ENCODE data around the gene LMOD3. TPM values are rescaled to one million over a fixed set of nuclear protein-coding genes. Genes with fewer than 3 reads are reported as not detected.

The LMOD3 gene
- total RNA-seq, 2 donors from 2014 or later = not detected

GRCh38 chr3:69107841-69108240 lies 14.6 kb downstream of the LMOD3 start:
- ATAC-seq (no peak), DNase-seq (ENCODE audit: low spot score in 2 of 2) (no peak)
- H3K36me3 Mint-ChIP-seq = peaks cover 0 to 28% of the 10 kb centered on the region in 2 donors
- H3K9me3 Mint-ChIP-seq = no peaks in the 10 kb centered on the region
- H3K27ac Mint-ChIP-seq = no peak overlapping the region

GRCh38 chr3:69105320-69105719 lies 17.1 kb downstream of the LMOD3 start:
- no peaks in the 10 kb centered on the region for H3K9me3 Mint-ChIP-seq
- no peak for DNase-seq (ENCODE audit: low spot score in 2 of 2)
- H3K27ac Mint-ChIP-seq = no peak overlapping the region
- peaks cover 9 to 41% of the 10 kb centered on the region in 2 donors for H3K36me3 Mint-ChIP-seq
- no peak for ATAC-seq

- no peak for ATAC-seq
Observed at GRCh38 chr3:69104586-69104985, 17.8 kb downstream of the LMOD3 start.

GRCh38 chr3:69103123-69103522 lies 19.3 kb downstream of the LMOD3 start:
- ATAC-seq (no peak), DNase-seq (ENCODE audit: low spot score in 2 of 2) (no peak)
- H3K9me3 Mint-ChIP-seq = peaks cover 0 to 5% of the 10 kb centered on the region in 2 donors
- peak overlapping the region in 1 of 2 donors; percentile 3 for H3K27ac Mint-ChIP-seq
- peaks cover 9 to 57% of the 10 kb centered on the region in 2 donors for H3K36me3 Mint-ChIP-seq

More at GRCh38 chr3:69104586-69104985, 17.8 kb downstream of the LMOD3 start:
- no peak overlapping the region for H3K27ac Mint-ChIP-seq
- H3K9me3 Mint-ChIP-seq = peaks cover 0 to 2% of the 10 kb centered on the region in 2 donors
- DNase-seq (ENCODE audit: low spot score in 2 of 2) = no peak
- peaks cover 9 to 49% of the 10 kb centered on the region in 2 donors for H3K36me3 Mint-ChIP-seq

- H3K36me3 Mint-ChIP-seq = peaks cover 13 to 63% of the 10 kb centered on the region in 2 donors
- peaks cover 0 to 5% of the 10 kb centered on the region in 2 donors for H3K9me3 Mint-ChIP-seq
- DNase-seq (ENCODE audit: low spot score in 2 of 2) (no peak), ATAC-seq (no peak)
- no peak overlapping the region for H3K27ac Mint-ChIP-seq
Observed at GRCh38 chr3:69102384-69102783, 20.0 kb downstream of the LMOD3 start.

DNA sequence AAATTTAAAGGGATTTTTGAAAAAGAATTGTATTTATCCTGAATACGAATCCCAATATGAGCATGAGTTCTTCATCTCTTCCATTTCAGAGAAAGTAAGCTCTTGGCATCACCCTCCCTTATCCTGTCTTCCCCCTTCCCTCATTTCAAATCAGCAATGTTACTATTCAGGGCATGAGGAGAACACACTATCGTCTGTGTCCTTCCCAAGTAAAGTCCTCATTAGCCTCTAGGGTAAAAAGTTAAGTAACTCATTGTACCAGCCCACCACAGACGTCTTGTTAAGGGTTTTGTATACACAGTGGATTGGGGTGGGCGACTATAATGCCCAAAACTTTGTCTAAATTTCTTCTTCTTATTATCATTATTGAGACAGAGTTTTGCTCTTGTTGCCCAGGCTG lies 22.8 kb downstream of the LMOD3 start:
- Mint-ChIP-seq H3K9me3 (peaks cover 0 to 5% of the 10 kb centered on the region in 2 donors), H3K27ac (no peak overlapping the region), H3K36me3 (peaks cover 14 to 73% of the 10 kb centered on the region in 2 donors)
- DNase-seq (ENCODE audit: low spot score in 2 of 2) (no peak), ATAC-seq (no peak)

DNA sequence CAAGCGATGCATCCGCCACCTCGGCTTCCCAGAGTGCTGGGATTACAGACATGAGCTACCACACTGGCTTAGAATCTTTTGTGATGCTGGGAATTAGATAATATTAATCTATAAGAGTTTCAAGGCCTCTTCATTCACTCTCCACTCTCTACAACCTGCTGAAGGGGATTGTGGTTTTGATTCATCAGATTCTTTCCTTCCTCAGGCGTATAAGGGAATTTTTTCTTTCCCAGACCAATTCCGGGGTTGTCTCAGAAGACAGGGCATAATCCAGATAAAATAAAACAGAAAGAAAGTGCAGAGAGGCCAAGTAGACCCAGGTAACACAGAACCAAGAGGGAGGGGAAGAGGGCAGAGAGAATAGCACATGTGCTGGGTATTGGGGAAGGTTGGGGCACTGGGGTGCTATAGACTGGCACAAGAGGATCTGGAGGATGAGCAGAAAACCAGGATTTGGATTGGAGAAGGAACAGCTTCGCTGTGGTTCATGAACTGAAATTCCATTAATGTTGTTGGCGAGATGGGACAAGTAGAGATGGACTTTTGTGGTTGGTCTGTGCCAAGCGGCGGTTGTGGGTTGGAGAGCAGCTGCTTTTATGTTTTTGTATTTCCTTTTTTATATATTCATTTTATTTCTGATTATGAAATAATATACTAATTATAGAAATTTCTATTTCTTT lies 24.8 kb downstream of the LMOD3 start:
- no peak for DNase-seq (ENCODE audit: low spot score in 2 of 2)
- Mint-ChIP-seq H3K36me3 (peaks cover 14 to 54% of the 10 kb centered on the region in 2 donors), H3K27ac (peak overlapping the region; percentile 28 to 80), H3K9me3 (peaks cover 0 to 5% of the 10 kb centered on the region in 2 donors)
- ATAC-seq = no peak

- Mint-ChIP-seq H3K36me3 (peaks cover 15 to 44% of the 10 kb centered on the region in 2 donors), H3K27ac (peak overlapping the region; percentile 72 to 94), H3K9me3 (peaks cover 0 to 5% of the 10 kb centered on the region in 2 donors)
- DNase-seq (ENCODE audit: low spot score in 2 of 2) = no peak
- no peak for ATAC-seq
Observed at GRCh38 chr3:69096299-69096698, 26.1 kb downstream of the LMOD3 start.

- Mint-ChIP-seq H3K9me3 (peaks cover 0 to 5% of the 10 kb centered on the region in 2 donors), H3K27ac (peak overlapping the region; percentile 94 to 97), H3K36me3 (peaks cover 18 to 46% of the 10 kb centered on the region in 2 donors)
- ATAC-seq (peak; percentile 36 to 52), DNase-seq (ENCODE audit: low spot score in 2 of 2) (no peak)
Observed at GRCh38 chr3:69095636-69096035, 26.8 kb downstream of the LMOD3 start.

- DNase-seq (ENCODE audit: low spot score in 2 of 2) (no peak), ATAC-seq (peak; percentile 34 to 65)
- peak overlapping the region; percentile 94 for H3K27ac Mint-ChIP-seq
- peaks cover 22 to 48% of the 10 kb centered on the region in 2 donors for H3K36me3 Mint-ChIP-seq
- H3K9me3 Mint-ChIP-seq = peaks cover 0 to 3% of the 10 kb centered on the region in 2 donors
Observed at GRCh38 chr3:69094467-69095205, 27.8 kb downstream of the LMOD3 start.

GRCh38 chr3:69092030-69092516 lies 30.3 kb downstream of the LMOD3 start:
- H3K9me3 Mint-ChIP-seq = no peaks in the 10 kb centered on the region
- H3K27ac Mint-ChIP-seq = peak overlapping the region; percentile 94
- ATAC-seq = peak; percentile 53 to 73
- peaks cover 23 to 45% of the 10 kb centered on the region in 2 donors for H3K36me3 Mint-ChIP-seq
- peak in 1 of 2 donors; percentile 32 for DNase-seq (ENCODE audit: low spot score in 2 of 2)

GRCh38 chr3:69091389-69092029 lies 30.9 kb downstream of the LMOD3 start:
- Mint-ChIP-seq H3K9me3 (no peaks in the 10 kb centered on the region), H3K36me3 (peaks cover 23 to 42% of the 10 kb centered on the region in 2 donors), H3K27ac (peak overlapping the region; percentile 94)
- no peak for DNase-seq (ENCODE audit: low spot score in 2 of 2)
- peak in 1 of 2 donors; percentile 10 for ATAC-seq

- peak overlapping the region; percentile 94 for H3K27ac Mint-ChIP-seq
- ATAC-seq (peak in 1 of 2 donors; percentile 23), DNase-seq (ENCODE audit: low spot score in 2 of 2) (no peak)
- H3K9me3 Mint-ChIP-seq = no peaks in the 10 kb centered on the region
- peaks cover 34 to 46% of the 10 kb centered on the region in 2 donors for H3K36me3 Mint-ChIP-seq
Observed at GRCh38 chr3:69090021-69090420, 32.4 kb downstream of the LMOD3 start.

DNA sequence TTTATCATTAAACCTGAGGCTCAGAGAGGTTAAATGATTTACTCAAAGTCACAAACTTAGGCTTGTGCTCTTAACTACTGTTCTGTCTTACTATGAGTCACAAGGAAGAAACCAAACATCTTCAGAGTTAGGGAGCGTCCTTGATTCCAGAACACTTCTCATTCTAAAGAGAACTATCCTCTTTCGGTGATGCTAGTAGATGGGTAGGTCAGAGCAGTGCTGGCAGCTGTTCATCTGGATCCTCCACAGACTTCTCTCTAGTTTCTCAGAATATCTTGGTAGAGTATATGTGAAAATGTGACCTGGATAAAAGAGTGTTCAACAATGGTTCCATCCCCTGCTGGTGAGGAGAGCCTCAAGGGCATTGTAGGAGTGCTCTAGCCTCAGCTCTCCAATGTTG lies 34.3 kb downstream of the LMOD3 start:
- ATAC-seq (peak; percentile 16 to 30), DNase-seq (ENCODE audit: low spot score in 2 of 2) (no peak)
- Mint-ChIP-seq H3K27ac (peak overlapping the region; percentile 63 to 99), H3K9me3 (no peaks in the 10 kb centered on the region), H3K36me3 (peaks cover 41 to 45% of the 10 kb centered on the region in 2 donors)

DNA sequence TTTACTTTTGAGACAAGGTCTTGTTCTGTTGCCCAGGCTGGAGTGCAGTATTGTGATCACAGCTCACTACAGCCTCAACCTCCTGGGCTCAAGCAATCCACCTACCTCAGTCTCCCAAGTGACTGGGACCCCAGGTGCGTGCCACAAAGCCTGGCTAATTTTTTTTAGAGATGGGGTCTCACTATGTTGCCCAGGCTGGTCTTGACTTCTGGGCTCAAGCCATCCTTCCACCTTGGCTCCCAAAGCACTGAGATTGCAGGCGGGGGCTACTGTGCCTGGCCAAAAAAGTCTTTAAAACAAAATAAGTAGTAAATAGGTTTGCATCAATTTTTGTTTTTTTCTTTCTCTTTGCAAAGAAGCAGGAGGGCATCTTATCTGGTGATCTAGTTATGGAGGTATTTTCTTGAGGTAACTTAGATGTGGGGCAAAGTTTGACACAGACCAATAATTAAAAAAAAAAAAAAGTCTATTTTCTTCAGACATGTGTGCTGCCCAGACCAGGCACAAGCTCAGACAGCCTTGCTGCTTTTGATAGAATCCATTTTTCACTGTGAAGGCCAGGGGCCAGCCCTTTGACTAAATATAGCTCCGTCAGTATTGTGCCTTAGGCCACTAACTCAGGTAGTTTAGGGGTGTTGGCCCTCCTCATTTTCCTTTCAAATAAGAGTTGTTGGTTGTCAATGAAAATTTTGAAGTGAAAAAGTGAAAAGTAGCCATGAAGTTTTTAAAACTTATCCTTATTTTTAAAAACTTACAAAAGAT lies 35.2 kb downstream of the LMOD3 start:
- H3K9me3 Mint-ChIP-seq = no peaks in the 10 kb centered on the region
- H3K27ac Mint-ChIP-seq = peak overlapping the region; percentile 58 to 99
- DNase-seq (ENCODE audit: low spot score in 2 of 2) (no peak), ATAC-seq (no peak)
- peaks cover 39 to 45% of the 10 kb centered on the region in 2 donors for H3K36me3 Mint-ChIP-seq

Measured in activated naive CD4-positive, alpha-beta T cell treated with anti-CD3 and anti-CD28 coated beads, Interleukin-2, amount 50 U/mL, for 72 hours (primary cell).